T-cell (primary cell): ENCODE results near the gene TIAM2. TPM values are rescaled to one million over a fixed set of nuclear protein-coding genes. Genes with fewer than 3 reads are reported as not detected.

Experiments
- ATAC-seq, 4 experiments: fragments of 200-7000 bp in 3 of 4; fragments of 150-1000 bp in 1 of 4; cut with Tn5 transposase; replicated peaks in 1 of 4; 1 replicate in 3 of 4; 2 replicates in 1 of 4; pipeline ENCODE4 v1.10.0; 2021; ENCODE audit warnings: moderate library complexity in 3 of 4, mild to moderate bottlenecking in 2 of 4, moderate number of reproducible peaks in 1 of 4
- CTCF ChIA-PET, 2 donors: fragments of 300-600 bp; sonication (Branson Sonifier 250); formaldehyde crosslinking; loops; one replicate each; lab custom pipeline; 2022; ENCODE audit warnings: antibody characterized with exemption in 2 of 2; lab: Charles Lee
- POLR2A ChIA-PET, 2 donors: fragments of 300-600 bp; sonication (Branson Sonifier 250); formaldehyde crosslinking; loops; one replicate each; lab custom pipeline; 2022; ENCODE audit warnings: antibody characterized with exemption in 2 of 2; lab: Charles Lee
- DNase-seq, 35 experiments: peaks; one replicate each; pipeline versions ENCODE4 v3.0.0 to v3.0.0-alpha.2; 2013 to 2023
- H3K27ac ChIP-seq: one replicate; pipeline ENCODE4 v1.5.1; 2013; ENCODE audit warnings: low read length
- H3K27me3 ChIP-seq, 2 experiments: replicated peaks in 1 of 2; 1 replicate in 1 of 2; 2 replicates in 1 of 2; pipeline versions ENCODE4 v1.6.1 to v1.7.0; 2013; ENCODE audit warnings: low read length in 1 of 2, mixed read lengths in 1 of 2; ENCODE audit not compliant: control insufficient read depth in 2 of 2, insufficient read depth in 2 of 2; ENCODE audit errors: extremely low read depth in 1 of 2
- H3K36me3 ChIP-seq, 2 donors: 1 replicate in 1 of 2; 2 replicates in 1 of 2; pipeline versions ENCODE4 v1.6.1 to v1.7.0; 2013; ENCODE audit warnings: low read length in 1 of 2; ENCODE audit not compliant: control insufficient read depth in 2 of 2, insufficient read depth in 1 of 2; ENCODE audit errors: extremely low read depth in 1 of 2
- H3K4me1 ChIP-seq, 2 experiments: 1 replicate in 1 of 2; 2 replicates in 1 of 2; pipeline versions ENCODE4 v1.6.1 to v1.7.0; 2013; ENCODE audit warnings: low read length in 2 of 2, mixed read lengths in 1 of 2; ENCODE audit not compliant: insufficient read depth in 2 of 2, control insufficient read depth in 1 of 2; ENCODE audit errors: extremely low read depth in 1 of 2
- H3K4me3 ChIP-seq, 2 donors: 1 replicate in 1 of 2; 2 replicates in 1 of 2; pipeline versions ENCODE4 v1.5.1 to v1.7.0; 2013; ENCODE audit warnings: mild to moderate bottlenecking in 2 of 2, low read length in 1 of 2, moderate library complexity in 1 of 2; ENCODE audit not compliant: control insufficient read depth in 1 of 2; ENCODE audit errors: extremely low read depth in 1 of 2
- H3K9me3 ChIP-seq: 2 replicates; pipeline ENCODE4 v1.7.0; 2013
- H3K27ac Mint-ChIP-seq, 2 donors: one replicate each; pipeline ENCODE4 v1.8.0; 2020 to 2021; ENCODE audit warnings: mild to moderate bottlenecking in 2 of 2, mixed read lengths in 2 of 2
- H3K27me3 Mint-ChIP-seq, 2 donors: one replicate each; pipeline ENCODE4 v1.8.0; 2021 to 2022; ENCODE audit warnings: mixed read lengths in 2 of 2
- H3K36me3 Mint-ChIP-seq: one replicate; pipeline ENCODE4 v1.8.0; 2021; ENCODE audit warnings: mixed read lengths
- H3K4me1 Mint-ChIP-seq, 3 donors: one replicate each; pipeline ENCODE4 v1.8.0; 2020 to 2022; ENCODE audit warnings: mixed read lengths in 3 of 3, mild to moderate bottlenecking in 1 of 3
- H3K4me3 Mint-ChIP-seq, 3 donors: one replicate each; pipeline ENCODE4 v1.8.0; 2020 to 2022; ENCODE audit warnings: mild to moderate bottlenecking in 3 of 3, mixed read lengths in 3 of 3, moderate library complexity in 3 of 3
- H3K9me3 Mint-ChIP-seq, 3 donors: one replicate each; pipeline ENCODE4 v1.8.0; 2020 to 2022; ENCODE audit warnings: mixed read lengths in 3 of 3
- WGBS: methylation state at CpG from one replicate; pipeline ENCODE4 v1.1.5; 2013; ENCODE audit warnings: missing lambda C conversion rate; ENCODE audit not compliant: insufficient coverage; 5-methylcytosine and 5-hydroxymethylcytosine counted together
- total RNA-seq, 35 experiments: library from RNA in 6 of 35; stranded (reverse) in 6 of 35; fragments of 120-200 nt in 1 of 35; gene quantifications; one replicate each; pipeline versions ENCODE4 v1.2.1 to v1.2.4 and lab custom pipeline; 2013 to 2026

TIAM2 gene
- total RNA-seq, 5 donors from 2014 or later (not counting 1 experiment from before 2014, with no cell fraction given) = 4.6 to 7.1 (median 6.8) TPM

GRCh38 chr6:155195903-155196302 lies 200.8 kb downstream of the TIAM2 start:
- no peak for ATAC-seq
- H3K27ac ChIP-seq = no peak overlapping the region
- H3K9me3 ChIP-seq = no peaks in the 10 kb centered on the region
- Mint-ChIP-seq H3K9me3 (no peaks in the 10 kb centered on the region), H3K36me3 (no peaks in the 10 kb centered on the region), H3K27ac (no peak overlapping the region), H3K4me3 (no peak overlapping the region), H3K4me1 (peaks cover 0 to under 1% (median 0%) of the 10 kb centered on the region in 3 donors), H3K27me3 (peaks cover 0 to 2% of the 10 kb centered on the region in 2 donors)
- no peaks in the 10 kb centered on the region for H3K4me1 ChIP-seq
- POLR2A ChIA-PET = no interaction called here
- DNase-seq = no peak
- no peaks in the 10 kb centered on the region for H3K27me3 ChIP-seq
- H3K36me3 ChIP-seq = no peaks in the 10 kb centered on the region
- WGBS = 95% methylated on average over 6 of the region's 7 CpGs
- CTCF ChIA-PET = no interaction called here
- no peak overlapping the region for H3K4me3 ChIP-seq

- WGBS = no CpG with 5 or more reads among the region's 2 CpGs
- Histone ChIP-seq H3K27me3 (no peaks in the 10 kb centered on the region), H3K9me3 (no peaks in the 10 kb centered on the region), H3K4me3 (no peak overlapping the region), H3K36me3 (no peaks in the 10 kb centered on the region), H3K27ac (no peak overlapping the region), H3K4me1 (no peaks in the 10 kb centered on the region)
- DNase-seq = no peak
- H3K27ac Mint-ChIP-seq = no peak overlapping the region
- no peaks in the 10 kb centered on the region for H3K9me3 Mint-ChIP-seq
- ChIA-PET POLR2A (no interaction called here), CTCF (interaction anchor here in 1 of 2 donors (0.7 kb wide), 1 partner anchor 9 kb away, joined by 3 read pairs; no protein-coding TSS in a partner anchor)
- H3K27me3 Mint-ChIP-seq = peaks cover 0 to 6% of the 10 kb centered on the region in 2 donors
- H3K36me3 Mint-ChIP-seq = no peaks in the 10 kb centered on the region
- H3K4me3 Mint-ChIP-seq = no peak overlapping the region
- no peaks in the 10 kb centered on the region for H3K4me1 Mint-ChIP-seq
- ATAC-seq = no peak
Observed at GRCh38 chr6:155196911-155197310, 201.8 kb downstream of the TIAM2 start.

- Mint-ChIP-seq H3K27ac (no peak overlapping the region), H3K27me3 (peaks cover 0 to 6% of the 10 kb centered on the region in 2 donors), H3K9me3 (no peaks in the 10 kb centered on the region), H3K4me1 (no peaks in the 10 kb centered on the region), H3K4me3 (no peak overlapping the region), H3K36me3 (no peaks in the 10 kb centered on the region)
- ATAC-seq (no peak), DNase-seq (no peak)
- no CpG with 5 or more reads among the region's 2 CpGs for WGBS
- Histone ChIP-seq H3K4me3 (no peak overlapping the region), H3K27me3 (no peaks in the 10 kb centered on the region), H3K27ac (no peak overlapping the region), H3K9me3 (no peaks in the 10 kb centered on the region), H3K4me1 (no peaks in the 10 kb centered on the region), H3K36me3 (no peaks in the 10 kb centered on the region)
- ChIA-PET CTCF (no interaction called here), POLR2A (no interaction called here)
Observed at GRCh38 chr6:155197932-155198331, 202.8 kb downstream of the TIAM2 start.

GRCh38 chr6:155200012-155200411 lies 204.9 kb downstream of the TIAM2 start:
- DNase-seq = no peak
- POLR2A ChIA-PET = no interaction called here

GRCh38 chr6:155201461-155202226 lies 206.5 kb downstream of the TIAM2 start:
- no peaks in the 10 kb centered on the region for H3K4me1 Mint-ChIP-seq
- DNase-seq (no peak), ATAC-seq (no peak)
- H3K27ac ChIP-seq = no peak overlapping the region
- CTCF ChIA-PET = no interaction called here
- no peaks in the 10 kb centered on the region for H3K36me3 Mint-ChIP-seq
- no peaks in the 10 kb centered on the region for H3K4me1 ChIP-seq
- H3K4me3 ChIP-seq = no peak overlapping the region
- no peak overlapping the region for H3K27ac Mint-ChIP-seq
- H3K27me3 Mint-ChIP-seq = peaks cover 0 to 6% of the 10 kb centered on the region in 2 donors
- no peak overlapping the region for H3K4me3 Mint-ChIP-seq
- H3K9me3 Mint-ChIP-seq = no peaks in the 10 kb centered on the region
- H3K36me3 ChIP-seq = no peaks in the 10 kb centered on the region
- no peaks in the 10 kb centered on the region for H3K9me3 ChIP-seq
- no peaks in the 10 kb centered on the region for H3K27me3 ChIP-seq
- POLR2A ChIA-PET = interaction anchor here in 1 of 2 donors (0.6 kb wide), 1 partner anchor 771 kb away, joined by 4 read pairs; no protein-coding TSS in a partner anchor
- WGBS = 93% methylated on average over 3 of the region's 7 CpGs

More at GRCh38 chr6:155200012-155200411, 204.9 kb downstream of the TIAM2 start:
- no peak overlapping the region for H3K4me3 Mint-ChIP-seq
- no peak overlapping the region for H3K27ac Mint-ChIP-seq
- H3K4me3 ChIP-seq = no peak overlapping the region
- H3K4me1 ChIP-seq = no peaks in the 10 kb centered on the region
- CTCF ChIA-PET = no interaction called here
- H3K36me3 Mint-ChIP-seq = no peaks in the 10 kb centered on the region
- no peaks in the 10 kb centered on the region for H3K4me1 Mint-ChIP-seq
- peaks cover 0 to 6% of the 10 kb centered on the region in 2 donors for H3K27me3 Mint-ChIP-seq
- WGBS = no CpG with 5 or more reads among the region's 2 CpGs
- no peaks in the 10 kb centered on the region for H3K9me3 ChIP-seq
- no peaks in the 10 kb centered on the region for H3K9me3 Mint-ChIP-seq
- H3K27ac ChIP-seq = no peak overlapping the region
- ATAC-seq = no peak
- no peaks in the 10 kb centered on the region for H3K27me3 ChIP-seq
- no peaks in the 10 kb centered on the region for H3K36me3 ChIP-seq

GRCh38 chr6:155207223-155207622 lies 212.1 kb downstream of the TIAM2 start:
- H3K4me1 ChIP-seq = no peaks in the 10 kb centered on the region
- Mint-ChIP-seq H3K27ac (no peak overlapping the region), H3K27me3 (no peaks in the 10 kb centered on the region), H3K36me3 (no peaks in the 10 kb centered on the region), H3K4me1 (no peaks in the 10 kb centered on the region), H3K9me3 (no peaks in the 10 kb centered on the region), H3K4me3 (no peak overlapping the region)
- CTCF ChIA-PET = no interaction called here
- DNase-seq = no peak
- H3K36me3 ChIP-seq = no peaks in the 10 kb centered on the region
- no peaks in the 10 kb centered on the region for H3K27me3 ChIP-seq
- H3K9me3 ChIP-seq = no peaks in the 10 kb centered on the region
- no peak for ATAC-seq
- POLR2A ChIA-PET = no interaction called here
- no peak overlapping the region for H3K4me3 ChIP-seq
- H3K27ac ChIP-seq = no peak overlapping the region
- 93% methylated on average over 5 of the region's 5 CpGs for WGBS
